ENCODE measurements around the gene ERBB4. TPM values are rescaled to one million over a fixed set of nuclear protein-coding genes. Genes with fewer than 3 reads are reported as not detected.

ERBB4 gene
- polyA plus RNA-seq, 2 of the 4 experiments (the other 2 are of a cell fraction): not detected

- H3K9me3 ChIP-seq: no peaks in the 10 kb centered on the region
- TF ChIP-seq KDM1A (IDR thresholded peaks at IDR 0.05; ENCODE audit: low read depth) (no peak), HMGXB4 (CRISPR knock-in tag; IDR thresholded peaks at IDR 0.05; ENCODE audit: borderline replicate concordance) (no peak), CEBPB (IDR thresholded peaks at IDR 0.05) (no peak), FOSL2 (IDR thresholded peaks at IDR 0.05) (no peak), FOSL2 (CRISPR knock-in tag; IDR thresholded peaks at IDR 0.05) (no peak), RCOR1 (IDR thresholded peaks at IDR 0.05; ENCODE audit: low read depth, low read length) (no peak), RAD21 (conservative IDR thresholded peaks at IDR 0.05 in 1 of 2, IDR thresholded peaks at IDR 0.05 in 1 of 2) (no peak), POLR2AphosphoS2 (conservative IDR thresholded peaks at IDR 0.05; ENCODE audit: low read length) (no peak), CBX8 (IDR thresholded peaks at IDR 0.05) (no peak), ELK1 (IDR thresholded peaks at IDR 0.05; ENCODE audit: low read depth, low read length) (no peak), MAX (IDR thresholded peaks at IDR 0.05) (no peak), RARB (CRISPR knock-in tag; IDR thresholded peaks at IDR 0.05) (no peak), FOXS1 (CRISPR knock-in tag; IDR thresholded peaks at IDR 0.05) (no peak), CBX2 (IDR thresholded peaks at IDR 0.05; ENCODE audit: borderline replicate concordance, low read depth) (no peak), REST (IDR thresholded peaks at IDR 0.05) (no peak), ZSCAN20 (CRISPR knock-in tag; IDR thresholded peaks at IDR 0.05) (no peak), PHF8 (IDR thresholded peaks at IDR 0.05; ENCODE audit: borderline replicate concordance, low read depth) (no peak)
- no peak overlapping the region for H3K4me2 ChIP-seq
- CTCF ChIA-PET: interaction anchor here (1.2 kb wide), 1 partner anchor 11 kb away, joined by 3 read pairs; no protein-coding TSS in a partner anchor
- DNase-seq (ENCODE audit: low read depth in 1 of 2, low spot score in 1 of 2) (no peak), FAIRE-seq (no peak), ATAC-seq (no peak)
- no peak overlapping the region for H3K4me3 ChIP-seq
- POLR2A ChIA-PET: no interaction called here
- H3K4me1 ChIP-seq: no peaks in the 10 kb centered on the region
- H3K27ac ChIP-seq: no peak overlapping the region
- WGBS (ENCODE audit: missing lambda C conversion rate): 67% methylated on average over 4 of the region's 4 CpGs
These were observed 17.7 kb upstream of the ERBB4 start for GRCh38 chr2:212556296-212556695.

- no peak for FAIRE-seq
- POLR2A ChIA-PET: no interaction called here
These were observed 15.6 kb upstream of the ERBB4 start for GRCh38 chr2:212554233-212554632.

More at GRCh38 chr2:212554233-212554632, 15.6 kb upstream of the ERBB4 start:
- Histone ChIP-seq H3K9me3 (no peaks in the 10 kb centered on the region), H3K4me2 (no peak overlapping the region), H3K4me3 (no peak overlapping the region), H3K4me1 (0 out of 3 replicates have a peak, but pooled peaks cover 3% of the 10 kb centered on the region), H3K27ac (no peak overlapping the region)
- TF ChIP-seq MAFK (IDR thresholded peaks at IDR 0.05; ENCODE audit: partially characterized antibody) (peak; percentile 19), ATOH8 (CRISPR knock-in tag; IDR thresholded peaks at IDR 0.05; ENCODE audit: low read depth) (no peak)
- no peak for DNase-seq (ENCODE audit: low read depth in 1 of 2, low spot score in 1 of 2)
- WGBS (ENCODE audit: missing lambda C conversion rate): 19% methylated on average over 2 of the region's 2 CpGs
- CTCF ChIA-PET: no interaction called here
- no peak for ATAC-seq
